Stimulated activated CD4-positive, alpha-beta T cell treated with anti-CD3 and anti-CD28 coated beads, TNF-alpha, amount 100 ng/mL, for 4 hours (primary cell): ENCODE data around the gene RYR3.

ENCODE experiments used
- DNase-seq, 3 experiments: peaks; one replicate each; pipeline ENCODE4 v3.0.0-alpha.2; 2020; ENCODE audit warnings: low read depth in 3 of 3

RYR3 gene

DNA sequence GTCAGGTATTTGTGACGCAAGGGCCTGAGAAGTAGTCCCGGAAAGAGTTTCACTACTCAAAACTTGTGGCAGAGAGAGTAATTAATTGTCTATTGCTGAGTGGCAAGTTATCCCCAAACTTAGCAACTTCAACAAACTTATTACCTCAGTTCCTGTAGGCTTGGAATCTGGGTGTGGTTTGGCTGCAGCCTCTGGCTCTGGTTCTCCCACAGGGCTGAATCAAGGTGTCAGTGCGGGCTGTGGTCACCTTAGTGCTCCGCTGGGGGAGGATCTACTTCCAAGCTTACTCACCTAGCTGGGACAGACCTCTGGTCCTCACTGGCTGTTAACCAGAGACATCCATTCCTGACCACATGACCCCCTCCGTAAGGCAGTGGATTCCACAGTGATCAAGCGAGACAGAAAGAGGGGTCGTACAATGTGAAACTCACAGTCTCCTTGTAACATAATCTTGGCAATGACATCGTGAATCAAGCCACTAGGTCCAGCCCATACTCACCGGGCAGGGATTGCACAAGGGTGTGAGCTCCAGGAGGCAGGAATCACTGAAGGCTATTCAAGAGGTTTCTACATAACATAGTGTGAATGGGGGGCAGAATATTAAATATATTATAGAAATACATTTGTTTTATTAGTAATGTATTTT lies 138.3 kb downstream of the RYR3 start:
- no peak for DNase-seq

DNA sequence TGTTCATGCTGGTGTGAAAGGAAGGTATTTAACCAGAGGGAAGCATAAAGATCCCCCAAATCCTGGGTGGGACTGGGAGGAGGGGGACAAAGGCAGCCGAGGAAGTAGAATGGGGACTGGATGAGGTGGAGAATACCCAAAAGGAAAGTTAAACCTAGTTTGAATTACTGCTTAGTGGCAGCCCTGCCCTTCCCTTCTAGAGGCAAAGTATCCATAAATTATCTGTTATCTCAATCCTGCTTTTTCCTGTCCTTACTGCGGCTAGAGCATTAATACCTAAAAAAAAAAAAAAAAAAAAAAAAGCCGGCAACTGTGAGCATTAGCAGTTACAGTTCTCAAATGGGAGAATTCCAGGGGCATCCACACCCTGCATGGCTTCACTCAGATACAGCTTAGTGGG lies 139.0 kb downstream of the RYR3 start:
- DNase-seq = no peak

DNA sequence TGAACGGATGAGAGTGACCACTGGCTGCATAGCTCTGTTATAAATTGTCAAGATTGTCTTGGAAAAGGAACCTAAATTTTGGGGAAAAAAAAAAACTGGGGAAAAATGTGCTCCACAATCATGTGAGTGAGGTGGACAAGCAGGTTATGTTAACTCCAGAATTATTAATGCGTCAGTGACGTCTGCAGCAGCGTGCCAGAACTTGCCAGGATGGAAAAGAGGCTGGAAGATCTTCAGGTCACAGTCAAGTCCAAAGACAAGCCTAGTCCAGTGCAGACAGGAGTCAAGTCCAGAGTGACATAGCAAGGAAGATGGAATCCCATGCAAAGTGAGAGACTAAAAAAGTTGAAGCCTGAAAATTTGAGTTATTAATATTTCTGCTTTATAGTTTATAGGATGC lies 140.6 kb downstream of the RYR3 start:
- DNase-seq = no peak

DNA sequence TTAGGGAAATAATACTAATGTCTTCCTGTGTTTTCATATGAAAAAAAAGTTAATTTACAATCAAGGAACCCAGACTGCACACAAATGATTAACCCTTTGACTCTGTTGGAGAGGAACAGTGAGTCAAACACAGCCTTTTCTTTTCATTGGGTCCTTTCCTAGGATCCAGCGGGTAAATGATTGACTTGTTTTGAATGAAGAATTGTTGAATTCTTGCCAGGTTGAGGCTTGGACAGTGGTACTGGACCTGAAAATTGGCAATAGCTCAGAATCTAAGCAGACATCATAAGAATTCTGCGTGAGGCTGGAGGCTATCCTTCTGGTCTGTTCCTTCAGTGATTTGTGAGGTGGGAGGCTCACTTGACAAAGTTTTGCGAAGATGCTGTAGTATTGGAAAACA lies 143.0 kb downstream of the RYR3 start:
- DNase-seq = no peak

DNA sequence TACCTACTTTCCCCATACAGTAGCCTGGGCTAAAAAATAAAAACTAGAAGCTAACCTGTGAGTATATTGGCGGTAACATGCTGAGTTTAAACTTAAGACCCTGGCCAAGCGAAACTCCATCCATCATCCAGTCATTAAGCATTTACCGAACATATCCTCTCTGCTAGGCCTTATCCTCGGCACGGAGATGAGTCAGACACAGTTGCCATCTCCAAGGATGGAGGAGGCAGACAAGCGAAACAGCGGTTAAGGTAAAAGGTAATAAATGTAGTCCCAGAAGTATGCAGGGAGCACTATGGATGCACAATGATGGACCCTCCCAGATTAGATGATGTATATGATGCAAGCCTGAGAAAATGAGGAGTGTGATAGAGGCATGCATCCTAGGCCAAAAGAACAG lies 143.6 kb downstream of the RYR3 start:
- DNase-seq = no peak

DNA sequence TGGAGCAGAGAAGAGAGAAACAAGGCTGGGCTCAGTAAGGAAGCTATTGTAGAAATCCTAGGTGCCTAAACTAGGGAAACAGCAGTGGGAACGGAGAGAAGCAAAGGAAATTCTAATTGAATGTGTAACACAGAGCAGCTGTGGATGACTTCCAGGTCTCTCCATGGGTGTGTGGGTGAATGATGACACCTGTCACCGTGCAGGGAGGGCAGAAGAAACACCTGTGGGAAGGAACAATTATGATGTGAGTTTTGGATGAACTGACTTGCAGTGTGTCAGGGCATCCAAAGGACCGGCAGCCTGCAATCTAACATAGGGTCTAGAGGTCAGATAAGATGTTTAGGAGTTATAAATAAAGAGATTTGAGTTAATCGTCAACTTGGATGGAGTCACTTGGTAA lies 144.2 kb downstream of the RYR3 start:
- DNase-seq = no peak

DNA sequence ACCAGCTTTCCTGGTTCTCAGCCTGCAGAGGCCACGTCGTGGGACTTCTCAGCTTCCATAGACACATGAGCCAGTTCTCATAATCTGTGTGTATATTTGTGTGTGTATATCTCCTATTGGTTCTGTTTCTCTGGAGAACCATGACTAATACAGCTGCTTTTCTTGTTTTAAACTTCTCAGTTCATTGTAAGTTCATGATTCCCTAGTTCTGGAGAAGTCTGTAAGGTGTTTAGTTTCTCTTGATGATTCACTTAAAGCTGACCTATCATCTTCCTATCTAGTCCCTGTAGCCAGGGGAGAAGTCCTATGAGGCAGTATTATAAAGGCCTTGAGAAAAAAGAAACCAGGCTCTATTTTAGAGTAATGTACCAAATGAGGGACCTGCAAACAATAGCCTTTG lies 147.7 kb downstream of the RYR3 start:
- DNase-seq = no peak

DNA sequence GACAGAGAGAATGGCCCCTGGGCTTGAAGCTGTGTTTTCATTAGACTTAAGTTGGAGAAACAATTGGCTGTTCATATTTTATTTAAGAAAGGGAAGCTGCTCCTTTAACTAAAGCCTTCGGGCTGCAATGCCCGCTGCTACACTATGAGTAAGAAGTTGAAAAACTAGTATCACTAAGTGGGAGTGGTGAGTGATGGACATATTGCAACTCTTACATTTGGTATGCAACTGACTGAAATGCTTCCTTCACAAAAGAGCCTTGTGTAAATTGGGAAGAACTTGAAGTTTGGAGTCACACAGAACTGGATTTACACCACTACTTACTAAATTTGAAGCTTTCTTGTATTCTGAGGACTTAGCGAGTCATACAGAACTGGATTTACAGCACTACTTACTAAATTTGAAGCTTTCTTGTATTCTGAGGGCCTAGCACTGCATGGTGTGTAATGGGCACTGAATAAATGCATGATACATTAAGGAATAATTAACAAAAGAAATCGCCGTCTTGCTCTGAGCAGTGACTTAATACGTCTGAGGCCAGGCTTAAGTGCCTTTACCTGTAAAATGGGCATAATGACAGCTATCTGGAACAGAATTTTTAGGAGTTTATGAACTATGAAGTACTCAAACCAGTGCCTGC lies 149.5 kb downstream of the RYR3 start:
- DNase-seq = no peak

DNA sequence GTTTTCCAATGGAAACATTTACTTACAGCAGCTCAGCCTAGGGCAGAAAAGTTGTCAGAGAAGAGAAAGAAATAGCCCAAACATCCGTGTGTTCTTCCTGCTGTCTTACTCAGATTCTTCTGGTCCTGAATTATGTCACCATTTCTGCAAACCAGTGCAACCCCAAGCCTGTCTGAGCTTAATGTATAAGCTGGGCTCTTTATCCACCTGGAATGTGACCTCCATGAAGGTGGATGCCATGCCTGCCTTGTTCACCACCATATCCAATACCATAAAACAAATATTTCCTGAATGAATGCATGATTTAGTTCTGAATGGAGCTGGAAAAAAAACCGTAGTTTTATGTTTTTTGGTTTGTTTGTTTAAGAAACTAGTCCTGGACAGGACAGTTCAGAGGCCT lies 150.9 kb downstream of the RYR3 start:
- DNase-seq = no peak

DNA sequence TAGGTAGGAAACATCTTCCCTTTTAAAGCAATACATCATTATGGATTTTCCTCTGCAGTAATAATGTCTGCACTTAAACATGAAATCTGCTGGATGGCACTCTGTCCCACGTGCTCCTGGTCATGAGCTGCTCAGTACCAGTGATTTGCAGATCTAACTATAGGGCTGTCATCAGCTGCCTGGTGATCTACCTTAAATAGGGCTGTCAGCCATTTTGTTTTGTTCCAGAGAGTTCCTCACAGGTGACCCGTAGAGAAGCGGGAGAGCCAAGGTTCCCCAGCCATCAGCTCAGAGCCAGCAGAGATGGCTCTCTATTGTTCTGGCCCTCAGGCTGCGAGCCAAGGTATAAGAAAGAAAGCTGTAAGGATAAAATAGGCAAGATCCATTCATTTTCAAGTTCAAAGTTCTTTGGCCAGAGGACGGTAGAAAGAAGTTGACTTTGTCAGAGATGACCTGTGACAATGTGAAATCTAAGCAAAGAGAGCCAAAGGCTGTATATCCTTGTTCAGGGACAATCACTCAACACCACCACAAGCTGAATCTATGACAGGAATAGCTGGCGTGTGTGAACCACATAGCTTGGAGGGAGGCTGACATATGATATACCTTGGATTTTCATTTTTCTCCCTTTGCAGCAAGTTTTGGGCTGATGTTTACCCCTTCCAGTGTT lies 156.5 kb downstream of the RYR3 start:
- DNase-seq = no peak

DNA sequence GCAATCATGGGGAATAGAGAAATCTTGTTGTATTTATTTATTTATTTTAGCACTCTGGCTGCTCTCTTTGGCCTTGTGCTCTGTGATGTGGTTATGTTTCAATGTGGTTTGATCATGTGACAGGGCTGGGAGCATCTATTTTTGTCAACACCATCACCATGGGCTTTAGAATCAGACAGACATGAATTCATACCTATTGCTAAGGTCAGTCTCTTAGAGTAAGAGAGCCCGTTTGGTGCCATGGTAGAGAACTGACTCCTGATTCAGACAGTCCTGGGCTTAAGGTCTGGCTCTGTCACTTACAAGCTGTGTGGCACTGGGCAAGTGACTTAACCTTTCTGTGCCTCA lies 157.0 kb downstream of the RYR3 start:
- no peak for DNase-seq

DNA sequence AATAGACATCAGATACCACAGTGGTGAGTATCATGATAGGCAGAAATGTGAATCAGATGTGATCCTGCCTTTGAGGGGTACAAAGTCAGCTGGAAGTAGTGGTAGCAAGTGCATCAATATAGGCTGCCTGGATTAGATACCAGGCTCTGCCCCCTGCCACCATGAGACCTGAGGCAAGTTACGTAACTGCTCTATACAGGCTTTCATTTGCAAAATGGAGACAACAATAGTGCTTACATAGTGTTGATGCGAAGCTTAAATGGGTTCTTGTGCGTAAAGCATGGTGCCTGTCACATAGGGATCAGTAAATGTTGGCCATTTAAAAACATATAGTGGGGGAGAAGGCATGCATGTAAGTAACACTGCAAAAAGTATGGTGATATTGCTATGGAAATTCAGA lies 158.0 kb downstream of the RYR3 start:
- DNase-seq = no peak

DNA sequence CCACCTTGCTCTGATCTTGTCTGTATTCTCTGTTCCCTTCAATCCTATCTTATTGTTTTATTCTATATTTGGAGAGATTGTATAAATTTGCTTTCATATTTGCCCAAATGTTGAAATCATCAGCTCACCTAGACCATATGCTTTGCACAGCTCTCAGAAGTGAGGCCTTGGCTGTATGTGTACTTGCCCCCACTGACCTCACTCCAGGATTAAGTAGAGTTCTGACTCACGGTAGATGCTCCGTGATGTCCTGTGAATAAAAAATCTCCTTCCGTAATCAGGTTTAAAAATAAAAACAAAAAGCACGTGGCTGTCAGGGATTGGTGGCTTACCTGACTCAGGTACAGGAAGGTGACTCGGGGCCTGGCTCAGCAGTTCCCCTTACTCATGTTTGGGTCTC lies 162.2 kb downstream of the RYR3 start:
- DNase-seq = no peak

DNA sequence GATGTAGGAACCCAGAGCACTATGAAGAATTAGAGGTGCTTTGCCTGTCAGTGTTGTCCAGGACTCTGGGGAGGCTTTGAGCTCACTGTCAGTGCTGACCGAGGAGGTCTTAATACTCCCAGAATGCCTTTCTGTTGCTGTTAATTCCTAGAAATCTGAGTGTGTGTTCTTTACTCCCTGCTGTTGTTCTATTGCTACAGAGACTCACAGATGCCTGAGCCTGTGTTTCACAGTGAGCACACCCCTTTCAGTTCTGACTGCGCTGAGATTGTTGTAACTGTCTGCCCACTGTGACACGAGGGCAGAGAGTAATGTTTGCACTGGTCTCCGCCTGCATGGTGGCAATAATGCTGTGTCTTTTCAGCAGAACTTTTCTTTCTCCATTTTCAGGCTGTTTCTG lies 162.9 kb downstream of the RYR3 start:
- no peak for DNase-seq

DNA sequence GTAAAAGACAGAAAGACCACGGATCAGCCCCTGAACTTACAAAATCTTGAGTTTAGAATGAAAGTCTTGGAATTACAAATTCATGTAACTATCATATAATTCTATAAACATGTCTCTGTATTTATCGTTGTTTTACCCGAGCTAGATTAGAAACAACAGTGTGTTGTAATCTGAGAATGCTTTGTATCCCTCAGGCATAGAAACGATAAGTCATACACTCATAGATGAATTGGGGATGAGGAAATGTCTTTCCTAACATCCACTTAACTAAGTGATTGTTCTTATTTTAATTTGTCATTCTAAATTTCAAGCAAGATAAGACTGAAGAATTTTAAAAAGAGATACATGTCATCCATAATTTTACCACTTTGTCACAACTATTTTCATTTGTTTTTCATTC lies 165.3 kb downstream of the RYR3 start:
- DNase-seq = no peak

DNA sequence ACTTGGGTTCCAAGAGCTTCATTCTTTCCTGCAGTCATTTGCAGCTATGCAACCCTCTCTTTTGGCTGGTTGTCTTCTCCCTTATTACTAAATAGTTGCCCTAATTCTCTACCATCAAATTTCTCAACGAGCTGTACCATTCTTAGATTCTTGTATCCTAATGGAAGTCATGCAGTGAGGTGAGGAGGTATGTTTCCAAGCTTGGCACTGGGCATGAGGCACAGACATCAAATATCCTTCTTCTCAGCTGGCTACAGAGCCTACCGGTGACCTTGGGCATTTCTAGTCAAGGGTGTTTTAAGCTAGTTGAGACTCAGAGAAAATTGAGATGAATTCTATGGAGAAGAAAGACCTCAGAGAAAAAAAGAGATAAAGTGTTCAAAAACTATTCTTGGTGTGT lies 166.1 kb downstream of the RYR3 start:
- DNase-seq = no peak

DNA sequence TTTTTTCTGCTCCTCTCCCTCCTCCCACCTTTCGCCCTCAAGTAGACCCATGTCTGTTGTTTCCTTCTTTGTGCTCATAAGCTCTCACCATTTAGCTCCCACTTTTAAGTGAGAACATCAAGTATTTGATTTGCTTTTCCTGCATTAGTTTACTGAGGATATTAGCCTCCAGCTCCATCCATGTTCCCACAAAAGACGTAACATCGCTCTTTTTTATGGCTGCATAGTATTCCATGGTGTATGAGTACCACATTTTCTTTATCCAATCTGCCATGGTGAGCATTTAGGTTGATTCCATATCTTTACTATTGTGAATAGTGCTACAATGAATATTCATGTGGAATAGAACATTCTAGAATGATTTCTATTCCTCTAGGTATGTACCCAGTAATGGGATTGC lies 178.6 kb downstream of the RYR3 start:
- no peak for DNase-seq

DNA sequence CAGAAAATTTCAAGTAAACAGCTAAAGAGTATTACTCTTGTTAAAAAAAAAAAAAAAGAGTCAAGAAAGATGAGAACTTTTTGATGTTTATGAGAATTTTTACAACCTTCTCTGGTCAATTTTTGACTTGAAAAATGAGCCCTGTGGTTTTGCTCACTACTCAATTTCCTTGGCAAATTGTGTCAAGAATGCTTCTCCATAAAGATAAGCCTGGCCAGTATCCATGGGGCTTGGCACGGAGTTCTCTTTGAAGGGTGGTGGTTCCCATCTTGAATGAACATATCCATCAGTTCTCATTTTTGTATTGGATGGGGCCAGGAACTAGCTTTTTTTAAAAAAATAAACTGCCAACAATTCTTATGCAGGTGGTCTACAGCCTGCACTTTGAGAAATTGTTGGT lies 179.9 kb downstream of the RYR3 start:
- DNase-seq = no peak

DNA sequence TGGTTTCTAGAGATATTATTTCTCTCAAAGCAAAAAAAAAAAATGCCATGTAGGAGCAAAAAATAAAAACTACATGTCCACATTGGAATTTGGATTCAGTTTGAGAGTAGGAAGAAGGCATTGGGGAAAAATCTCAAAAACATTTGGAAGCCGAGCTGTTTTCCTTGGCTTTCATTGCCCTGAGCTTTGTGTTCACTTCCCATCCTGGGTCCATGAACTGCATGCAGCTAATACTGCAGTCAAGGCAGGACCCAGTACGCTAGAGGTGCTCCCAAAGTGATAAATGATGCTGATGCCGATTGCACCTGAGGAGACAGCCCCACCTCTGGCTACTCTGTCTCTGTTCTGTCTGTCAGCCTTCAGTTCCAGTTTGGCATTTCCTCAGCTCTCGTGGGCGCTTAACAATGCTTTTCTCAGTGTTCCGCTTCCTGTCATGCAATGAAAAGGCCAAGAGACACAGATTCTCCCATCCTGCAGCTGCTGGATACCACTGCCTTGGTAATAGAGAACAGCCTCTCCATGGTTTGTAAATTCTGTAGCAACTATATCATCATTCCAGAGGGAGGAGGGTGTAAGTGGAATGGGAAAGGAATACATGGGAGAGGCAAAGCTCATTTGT lies 181.8 kb downstream of the RYR3 start:
- no peak for DNase-seq

DNA sequence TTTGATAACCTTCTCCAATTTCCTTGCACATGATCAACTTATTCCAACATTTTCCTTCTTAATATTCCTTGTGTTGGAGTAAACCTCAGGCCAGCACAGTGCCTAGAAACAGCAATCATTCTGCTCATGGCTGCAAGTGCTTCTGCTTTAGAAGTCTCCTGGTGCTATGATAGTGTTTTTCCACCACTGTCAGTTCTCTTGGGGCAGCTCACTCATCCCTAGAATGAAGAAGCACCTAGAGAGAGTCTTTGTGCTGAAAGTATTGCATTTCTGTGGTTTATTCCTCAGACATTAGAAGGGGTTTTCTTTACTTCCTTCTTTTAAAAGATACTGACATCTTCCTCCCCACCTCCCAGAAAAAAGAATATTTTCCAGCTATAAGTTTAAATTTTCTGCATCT lies 183.5 kb downstream of the RYR3 start:
- no peak for DNase-seq

DNA sequence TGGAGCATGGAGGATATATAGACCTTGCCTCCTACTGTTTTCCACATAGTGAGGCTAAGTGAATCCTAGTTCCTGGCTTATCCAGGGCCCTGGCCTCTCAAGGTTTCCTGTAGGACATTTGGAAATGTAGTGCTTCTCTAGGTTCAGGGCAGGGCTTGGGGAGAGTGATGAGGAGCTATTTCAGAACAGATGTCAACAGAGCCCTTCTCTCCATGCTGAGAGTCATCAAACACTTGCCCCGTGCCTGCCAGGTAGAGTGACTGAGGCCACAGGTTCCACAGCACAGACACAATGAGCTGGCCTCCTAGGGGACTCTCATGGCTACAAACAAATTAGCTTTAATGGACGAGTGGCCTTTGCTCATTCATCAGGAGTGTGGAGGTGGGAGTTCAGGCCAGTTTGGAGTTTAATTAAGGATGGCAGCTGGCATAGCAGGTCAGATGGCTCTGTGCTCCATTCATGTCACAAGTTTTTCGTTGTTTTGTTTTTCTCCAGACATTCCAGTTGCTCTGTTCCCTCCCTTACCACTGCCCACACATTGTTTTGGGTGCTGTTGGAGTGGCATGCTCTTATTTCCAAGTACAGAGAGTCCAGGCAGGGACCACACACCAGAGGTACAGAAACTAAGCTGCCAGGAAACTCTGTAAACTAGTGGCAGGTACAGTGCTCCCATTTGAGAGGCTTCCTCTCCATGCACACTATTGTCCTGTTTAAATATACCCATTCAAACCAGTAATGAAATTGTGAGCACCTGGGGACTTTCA lies 189.8 kb downstream of the RYR3 start:
- no peak for DNase-seq

DNA sequence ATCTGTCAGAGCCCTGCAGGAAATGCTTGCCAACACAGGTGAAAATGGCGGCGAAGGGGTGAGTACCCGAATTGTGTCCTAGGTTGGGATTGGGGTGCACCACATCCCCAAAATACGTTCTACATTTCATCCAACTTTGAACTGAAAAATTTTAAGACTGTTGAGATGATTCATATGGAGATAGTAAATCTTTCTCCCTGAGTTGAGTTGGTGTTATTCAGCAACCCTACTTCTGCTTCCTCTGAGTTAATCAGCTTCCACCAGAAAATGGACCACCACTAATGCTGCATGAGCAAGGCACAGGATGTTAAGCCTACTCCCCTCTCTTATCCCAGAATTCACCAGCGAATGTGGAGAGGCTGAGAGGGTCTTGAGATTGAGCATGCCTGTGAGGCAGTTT lies 192.9 kb downstream of the RYR3 start:
- no peak for DNase-seq
